HCT116 (cell line): ENCODE measurements around the gene OR7G2. TPM values are rescaled to one million over a fixed set of nuclear protein-coding genes. Genes with fewer than 3 reads are reported as not detected.

ENCODE experiments used
- ATAC-seq: fragments of 200-7000 bp; cut with Tn5 transposase; 2 replicates; pipeline ENCODE4 v1.9.1; 2020; ENCODE audit warnings: mild to moderate bottlenecking, moderate library complexity
- BruUV-seq: library from RNA; stranded (reverse); fragments of 400-500 nt; replicated peaks from 2 replicates; lab custom pipeline; 2021; lab: Mats Ljungman, UMichigan
- CTCF ChIA-PET: fragments of 300-600 bp; sonication (Branson Sonifier 250); formaldehyde crosslinking; loops from one replicate; lab custom pipeline; 2021; ENCODE audit warnings: antibody characterized with exemption; lab: Charles Lee
- POLR2A ChIA-PET: fragments of 300-600, 350-600 bp; sonication (Branson Sonifier 250); formaldehyde crosslinking; loops from one replicate; lab custom pipeline; 2021; ENCODE audit warnings: antibody characterized with exemption; lab: Charles Lee
- RAD21 ChIA-PET, 2 experiments: fragments of 300-600 bp; sonication (Branson Sonifier 250); formaldehyde crosslinking; loops; one replicate each; lab custom pipeline; 2023; ENCODE audit warnings: low total read pairs in 2 of 2; ENCODE audit not compliant: uncharacterized antibody in 2 of 2, unreplicated experiment in 2 of 2, low non-redundant PET in 1 of 2; lab: Charles Lee
- DNase-seq: peaks from one replicate; pipeline ENCODE4 v3.0.0-alpha.2; 2010; ENCODE audit warnings: low read depth, low spot score
- H2AFZ ChIP-seq: fragments of 200-600 bp; shearing (Covaris generic), sonication (generic); 2 replicates; pipeline ENCODE4 v1.6.1; 2017; ENCODE audit warnings: low read depth, mixed run types, mixed read lengths, antibody characterized with exemption, low read length; ENCODE audit not compliant: poor library complexity, severe bottlenecking
- H3K27ac ChIP-seq: 2 replicates; pipeline ENCODE4 v1.5.1; 2012; ENCODE audit warnings: low read depth, low read length
- H3K27me3 ChIP-seq: fragments of 200-600 bp; sonication (generic); 2 replicates; pipeline ENCODE4 v1.6.1; 2016; ENCODE audit warnings: mixed run types, low read length, mixed read lengths; ENCODE audit not compliant: insufficient read depth
- H3K36me3 ChIP-seq, 2 experiments: fragments of 200-500 bp in 1 of 2; fragments of 200-600 bp in 1 of 2; sonication (Bioruptor generic) in 1 of 2; sonication (generic) in 1 of 2; 2 replicates each; pipeline versions ENCODE4 v1.5.1 to v1.6.1; 2014 to 2016; ENCODE audit warnings: low read length in 2 of 2, inconsistent platforms in 1 of 2, mixed read lengths in 1 of 2, mixed run types in 1 of 2; ENCODE audit not compliant: insufficient read depth in 2 of 2, control insufficient read depth in 1 of 2
- H3K4me1 ChIP-seq, 2 experiments: fragments of 200-600 bp in 1 of 2; sonication (generic) in 1 of 2; 2 replicates each; pipeline versions ENCODE4 v1.5.1 to v1.6.1; 2012 to 2017; ENCODE audit warnings: low read length in 2 of 2, inconsistent platforms in 1 of 2, mild to moderate bottlenecking in 1 of 2, mixed read lengths in 1 of 2, mixed run types in 1 of 2, moderate library complexity in 1 of 2; ENCODE audit not compliant: insufficient read depth in 2 of 2, control insufficient read depth in 1 of 2
- H3K4me2 ChIP-seq: fragments of 200-600 bp; sonication (generic); 2 replicates; pipeline ENCODE4 v1.6.1; 2017; ENCODE audit warnings: mixed run types, low read length, mixed read lengths
- H3K4me3 ChIP-seq, 2 experiments: fragments of 200-600 bp in 1 of 2; sonication (generic) in 1 of 2; replicated peaks in 1 of 2; 2 replicates each; pipeline ENCODE4 v1.5.1; 2011 to 2016; ENCODE audit warnings: low read length in 2 of 2, control low read depth in 1 of 2, low read depth in 1 of 2, mild to moderate bottlenecking in 1 of 2, mixed read lengths in 1 of 2, mixed run types in 1 of 2
- H3K79me2 ChIP-seq: fragments of 200-600 bp; sonication (generic); 2 replicates; pipeline ENCODE4 v1.6.1; 2017; ENCODE audit warnings: mild to moderate bottlenecking, mixed run types, low read length, moderate library complexity, mixed read lengths; ENCODE audit not compliant: insufficient read depth
- H3K9ac ChIP-seq: fragments of 200-600 bp; sonication (generic); 2 replicates; pipeline ENCODE4 v1.6.1; 2016; ENCODE audit warnings: low read length, mixed read lengths
- H3K9me2 ChIP-seq: fragments of 200-600 bp; sonication (generic), shearing (Covaris generic); 2 replicates; pipeline ENCODE4 v1.6.1; 2017; ENCODE audit warnings: mixed run types, mild to moderate bottlenecking, moderate library complexity; ENCODE audit not compliant: insufficient read depth
- H3K9me3 ChIP-seq, 2 experiments: fragments of 200-500 bp in 1 of 2; fragments of 200-600 bp in 1 of 2; sonication (Bioruptor generic) in 1 of 2; sonication (generic) in 1 of 2; 2 replicates each; pipeline ENCODE4 v1.6.1; 2014 to 2017; ENCODE audit warnings: low read length in 2 of 2, mixed read lengths in 2 of 2, inconsistent platforms in 1 of 2, low read depth in 1 of 2, mild to moderate bottlenecking in 1 of 2, mixed run types in 1 of 2, moderate library complexity in 1 of 2; ENCODE audit not compliant: control insufficient read depth in 1 of 2, insufficient read depth in 1 of 2
- H4K20me1 ChIP-seq: fragments of 200-600 bp; sonication (generic), shearing (Covaris generic); 2 replicates; pipeline ENCODE4 v1.6.1; 2017; ENCODE audit warnings: mixed run types, mild to moderate bottlenecking, moderate library complexity; ENCODE audit not compliant: insufficient read depth
- CBX3 ChIP-seq: IDR thresholded peaks from 2 replicates; pipeline ENCODE4 v1.6.1; 2012; ENCODE audit warnings: low read depth
- EGR1 ChIP-seq: IDR thresholded peaks from 2 replicates; pipeline ENCODE4 v1.6.1; 2012; ENCODE audit warnings: low read depth
- ELF1 ChIP-seq: IDR thresholded peaks from 2 replicates; pipeline ENCODE4 v1.6.1; 2012; ENCODE audit warnings: low read depth, borderline replicate concordance
- EZH2 ChIP-seq: fragments of 200-600 bp; sonication (generic); IDR thresholded peaks from 2 replicates; pipeline ENCODE4 v1.6.1; 2017; ENCODE audit warnings: antibody characterized with exemption, mixed run types
- FOSL1 ChIP-seq: IDR thresholded peaks from 2 replicates; pipeline ENCODE4 v1.6.1; 2012; ENCODE audit warnings: low read depth
- POLR2A ChIP-seq: IDR thresholded peaks from 2 replicates; pipeline ENCODE4 v1.7.0; 2011; ENCODE audit warnings: borderline replicate concordance; ENCODE audit not compliant: insufficient read depth, insufficient read length; ENCODE audit errors: extremely low read depth
- POLR2AphosphoS5 ChIP-seq: IDR thresholded peaks from 2 replicates; pipeline ENCODE4 v1.6.1; 2011; ENCODE audit warnings: mild to moderate bottlenecking, low read depth, low read length, moderate library complexity
- RAD21 ChIP-seq: IDR thresholded peaks from 2 replicates; pipeline ENCODE4 v1.6.1; 2012; ENCODE audit warnings: low read depth, mild to moderate bottlenecking
- SIN3A ChIP-seq: IDR thresholded peaks from 2 replicates; pipeline ENCODE4 v1.6.1; 2012; ENCODE audit warnings: low read depth
- SP1 ChIP-seq: IDR thresholded peaks from 2 replicates; pipeline ENCODE4 v1.6.1; 2012; ENCODE audit warnings: low read depth
- SRF ChIP-seq: IDR thresholded peaks from 2 replicates; pipeline ENCODE4 v1.6.1; 2012; ENCODE audit warnings: low read depth
- TCF7L2 ChIP-seq: IDR thresholded peaks from 2 replicates; pipeline ENCODE4 v1.7.0; 2011; ENCODE audit warnings: borderline replicate concordance, inconsistent platforms; ENCODE audit not compliant: insufficient read depth, insufficient read length; ENCODE audit errors: extremely low read depth
- YY1 ChIP-seq: IDR thresholded peaks from 2 replicates; pipeline ENCODE4 v1.6.1; 2011; ENCODE audit warnings: low read length, low read depth, moderate library complexity, mild to moderate bottlenecking; ENCODE audit not compliant: insufficient replicate concordance; ENCODE audit errors: extremely low read depth
- ZNF274 ChIP-seq: fragments of 200-500 bp; sonication (Bioruptor generic); IDR thresholded peaks from 2 replicates; pipeline ENCODE4 v1.6.1; 2014; ENCODE audit warnings: mild to moderate bottlenecking, low read depth, low read length, inconsistent platforms
- intact Hi-C: fragments of 100-400 bp; cut with micrococcal nuclease; formaldehyde crosslinking; loops from 2 replicates; pipeline ENCODE4 v1.10.0; 2022
- total RNA-seq: library from RNA; stranded (reverse); gene quantifications from one replicate; pipeline ENCODE4 v1.2.1, GENCODE V29; 2021; ENCODE audit not compliant: unreplicated experiment
- TF ChIP-seq, protein P1 (sequence below): IDR thresholded peaks from 2 replicates; pipeline ENCODE4 v1.6.1; 2012; ENCODE audit warnings: low read depth
- TF ChIP-seq, protein P2 (sequence below): IDR thresholded peaks from 2 replicates; pipeline ENCODE4 v1.6.1; 2012
- TF ChIP-seq, protein P3 (sequence below), 3 experiments: fragments of 200-600 bp in 1 of 3; sonication (generic) in 1 of 3; IDR thresholded peaks in 2 of 3; conservative IDR thresholded peaks in 1 of 3; 2 replicates each; pipeline ENCODE4 v1.5.1; 2012 to 2017; ENCODE audit warnings: low read depth in 2 of 3, low read length in 2 of 3, antibody characterized with exemption in 1 of 3, borderline replicate concordance in 1 of 3, control low read depth in 1 of 3, mild to moderate bottlenecking in 1 of 3, mixed read lengths in 1 of 3, mixed run types in 1 of 3, moderate library complexity in 1 of 3; ENCODE audit not compliant: insufficient read depth in 1 of 3
- TF ChIP-seq, protein P4 (sequence below): IDR thresholded peaks from 2 replicates; pipeline ENCODE4 v1.6.1; 2012
- TF ChIP-seq, protein P5 (sequence below): IDR thresholded peaks from 2 replicates; pipeline ENCODE4 v1.6.1; 2011; ENCODE audit warnings: mild to moderate bottlenecking, low read length, moderate library complexity; ENCODE audit not compliant: insufficient replicate concordance; ENCODE audit errors: extremely low read depth

Gene OR7G2
- total RNA-seq, 1 experiment from 2014 or later: not detected

DNA sequence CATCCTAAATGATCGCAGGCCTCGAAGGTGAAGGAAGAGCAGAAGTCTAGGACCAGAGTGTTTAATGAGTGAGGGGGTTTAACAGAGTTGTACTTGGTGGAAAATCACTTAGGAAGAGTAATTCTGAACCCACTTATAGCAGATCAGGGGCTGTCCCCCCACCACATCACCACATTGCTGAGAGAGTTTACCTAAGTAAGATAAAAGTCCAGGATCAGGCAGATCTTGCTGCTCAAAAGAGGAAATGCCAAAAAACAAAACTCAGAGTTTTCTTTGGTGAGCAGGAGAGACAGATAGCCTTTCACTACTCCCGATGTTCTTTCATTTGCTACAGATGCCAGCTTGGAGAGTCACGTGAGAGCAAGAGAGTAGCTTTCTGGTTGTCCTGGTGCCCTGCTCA, 48.3 kb upstream of the OR7G2 start:
- CTCF ChIA-PET: no interaction called here

More for the DNA sequence above, 48.3 kb upstream of the OR7G2 start:
- Histone ChIP-seq H3K27ac (no peak overlapping the region), H3K4me2 (no peak overlapping the region), H3K9me3 (peaks cover 59 to 68% of the 10 kb centered on the region in 2 experiments; a peak in 3 of 4 replicates), H3K4me3 (no peak overlapping the region), H4K20me1 (no peaks in the 10 kb centered on the region), H3K79me2 (peaks cover 82% of the 10 kb centered on the region), H3K9ac (no peak overlapping the region), H3K4me1 (no peaks in the 10 kb centered on the region), H3K27me3 (no peaks in the 10 kb centered on the region), H3K9me2 (no peaks in the 10 kb centered on the region), H3K36me3 (peaks cover 39 to 77% of the 10 kb centered on the region in 2 experiments), H2AFZ (no peak overlapping the region)
- ChIA-PET RAD21 (no interaction called here), POLR2A (no interaction called here)
- TF ChIP-seq FOSL1 (no peak), ELF1 (no peak), POLR2A (no peak), RAD21 (no peak), TCF7L2 (no peak), EGR1 (no peak), CBX3 (no peak), EZH2 (no peak), SIN3A (no peak), ZNF274 (no peak), POLR2AphosphoS5 (no peak), SP1 (no peak), SRF (no peak), YY1 (no peak)
- TF ChIP-seq, protein P1, sequence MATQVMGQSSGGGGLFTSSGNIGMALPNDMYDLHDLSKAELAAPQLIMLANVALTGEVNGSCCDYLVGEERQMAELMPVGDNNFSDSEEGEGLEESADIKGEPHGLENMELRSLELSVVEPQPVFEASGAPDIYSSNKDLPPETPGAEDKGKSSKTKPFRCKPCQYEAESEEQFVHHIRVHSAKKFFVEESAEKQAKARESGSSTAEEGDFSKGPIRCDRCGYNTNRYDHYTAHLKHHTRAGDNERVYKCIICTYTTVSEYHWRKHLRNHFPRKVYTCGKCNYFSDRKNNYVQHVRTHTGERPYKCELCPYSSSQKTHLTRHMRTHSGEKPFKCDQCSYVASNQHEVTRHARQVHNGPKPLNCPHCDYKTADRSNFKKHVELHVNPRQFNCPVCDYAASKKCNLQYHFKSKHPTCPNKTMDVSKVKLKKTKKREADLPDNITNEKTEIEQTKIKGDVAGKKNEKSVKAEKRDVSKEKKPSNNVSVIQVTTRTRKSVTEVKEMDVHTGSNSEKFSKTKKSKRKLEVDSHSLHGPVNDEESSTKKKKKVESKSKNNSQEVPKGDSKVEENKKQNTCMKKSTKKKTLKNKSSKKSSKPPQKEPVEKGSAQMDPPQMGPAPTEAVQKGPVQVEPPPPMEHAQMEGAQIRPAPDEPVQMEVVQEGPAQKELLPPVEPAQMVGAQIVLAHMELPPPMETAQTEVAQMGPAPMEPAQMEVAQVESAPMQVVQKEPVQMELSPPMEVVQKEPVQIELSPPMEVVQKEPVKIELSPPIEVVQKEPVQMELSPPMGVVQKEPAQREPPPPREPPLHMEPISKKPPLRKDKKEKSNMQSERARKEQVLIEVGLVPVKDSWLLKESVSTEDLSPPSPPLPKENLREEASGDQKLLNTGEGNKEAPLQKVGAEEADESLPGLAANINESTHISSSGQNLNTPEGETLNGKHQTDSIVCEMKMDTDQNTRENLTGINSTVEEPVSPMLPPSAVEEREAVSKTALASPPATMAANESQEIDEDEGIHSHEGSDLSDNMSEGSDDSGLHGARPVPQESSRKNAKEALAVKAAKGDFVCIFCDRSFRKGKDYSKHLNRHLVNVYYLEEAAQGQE: no peak
- TF ChIP-seq, protein P2, sequence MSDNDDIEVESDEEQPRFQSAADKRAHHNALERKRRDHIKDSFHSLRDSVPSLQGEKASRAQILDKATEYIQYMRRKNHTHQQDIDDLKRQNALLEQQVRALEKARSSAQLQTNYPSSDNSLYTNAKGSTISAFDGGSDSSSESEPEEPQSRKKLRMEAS: no peak
- TF ChIP-seq, protein P3, sequence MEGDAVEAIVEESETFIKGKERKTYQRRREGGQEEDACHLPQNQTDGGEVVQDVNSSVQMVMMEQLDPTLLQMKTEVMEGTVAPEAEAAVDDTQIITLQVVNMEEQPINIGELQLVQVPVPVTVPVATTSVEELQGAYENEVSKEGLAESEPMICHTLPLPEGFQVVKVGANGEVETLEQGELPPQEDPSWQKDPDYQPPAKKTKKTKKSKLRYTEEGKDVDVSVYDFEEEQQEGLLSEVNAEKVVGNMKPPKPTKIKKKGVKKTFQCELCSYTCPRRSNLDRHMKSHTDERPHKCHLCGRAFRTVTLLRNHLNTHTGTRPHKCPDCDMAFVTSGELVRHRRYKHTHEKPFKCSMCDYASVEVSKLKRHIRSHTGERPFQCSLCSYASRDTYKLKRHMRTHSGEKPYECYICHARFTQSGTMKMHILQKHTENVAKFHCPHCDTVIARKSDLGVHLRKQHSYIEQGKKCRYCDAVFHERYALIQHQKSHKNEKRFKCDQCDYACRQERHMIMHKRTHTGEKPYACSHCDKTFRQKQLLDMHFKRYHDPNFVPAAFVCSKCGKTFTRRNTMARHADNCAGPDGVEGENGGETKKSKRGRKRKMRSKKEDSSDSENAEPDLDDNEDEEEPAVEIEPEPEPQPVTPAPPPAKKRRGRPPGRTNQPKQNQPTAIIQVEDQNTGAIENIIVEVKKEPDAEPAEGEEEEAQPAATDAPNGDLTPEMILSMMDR (IDR thresholded peaks at IDR 0.05 in 2 of 3, conservative IDR thresholded peaks at IDR 0.05 in 1 of 3; ENCODE audit: borderline replicate concordance in 1 of 3, insufficient read depth in 1 of 3, low read depth in 2 of 3, low read length in 2 of 3): no peak
- TF ChIP-seq, protein P4, sequence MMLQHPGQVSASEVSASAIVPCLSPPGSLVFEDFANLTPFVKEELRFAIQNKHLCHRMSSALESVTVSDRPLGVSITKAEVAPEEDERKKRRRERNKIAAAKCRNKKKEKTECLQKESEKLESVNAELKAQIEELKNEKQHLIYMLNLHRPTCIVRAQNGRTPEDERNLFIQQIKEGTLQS: no peak
- TF ChIP-seq, protein P5, sequence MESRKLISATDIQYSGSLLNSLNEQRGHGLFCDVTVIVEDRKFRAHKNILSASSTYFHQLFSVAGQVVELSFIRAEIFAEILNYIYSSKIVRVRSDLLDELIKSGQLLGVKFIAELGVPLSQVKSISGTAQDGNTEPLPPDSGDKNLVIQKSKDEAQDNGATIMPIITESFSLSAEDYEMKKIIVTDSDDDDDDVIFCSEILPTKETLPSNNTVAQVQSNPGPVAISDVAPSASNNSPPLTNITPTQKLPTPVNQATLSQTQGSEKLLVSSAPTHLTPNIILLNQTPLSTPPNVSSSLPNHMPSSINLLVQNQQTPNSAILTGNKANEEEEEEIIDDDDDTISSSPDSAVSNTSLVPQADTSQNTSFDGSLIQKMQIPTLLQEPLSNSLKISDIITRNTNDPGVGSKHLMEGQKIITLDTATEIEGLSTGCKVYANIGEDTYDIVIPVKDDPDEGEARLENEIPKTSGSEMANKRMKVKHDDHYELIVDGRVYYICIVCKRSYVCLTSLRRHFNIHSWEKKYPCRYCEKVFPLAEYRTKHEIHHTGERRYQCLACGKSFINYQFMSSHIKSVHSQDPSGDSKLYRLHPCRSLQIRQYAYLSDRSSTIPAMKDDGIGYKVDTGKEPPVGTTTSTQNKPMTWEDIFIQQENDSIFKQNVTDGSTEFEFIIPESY: no peak
- DNase-seq (no peak), ATAC-seq (no peak)
- BruUV-seq: no TSS peak
- intact Hi-C loops: no loop called here
